ENCODE measurements around the gene VCPKMT. TPM values are rescaled to one million over a fixed set of nuclear protein-coding genes. Genes with fewer than 3 reads are reported as not detected.

VCPKMT gene
- polyA plus RNA-seq, 1 donor (not counting 4 experiments of a cell fraction or from before 2014, with no cell fraction given): 9.4 TPM

DNA sequence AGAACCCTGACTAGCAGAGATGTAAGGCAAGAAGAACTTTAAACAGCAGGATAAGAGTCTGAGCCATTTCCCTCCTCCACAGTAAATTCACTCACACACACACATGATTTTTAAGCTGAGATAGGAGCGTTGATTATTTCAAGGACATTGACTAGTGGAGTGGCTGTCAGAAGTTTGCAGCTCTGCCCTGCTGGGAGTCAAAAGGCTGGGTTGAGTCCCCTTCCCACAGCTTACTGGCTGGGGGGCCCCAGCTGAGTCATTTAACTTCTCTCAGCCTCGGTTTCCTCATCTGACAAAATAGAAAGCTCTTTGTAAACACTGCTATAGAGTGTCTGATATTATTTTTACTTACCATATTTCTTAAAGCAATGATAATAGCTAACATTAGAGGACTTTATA lies 28.3 kb downstream of the VCPKMT start:
- Histone ChIP-seq H3K4me1 (ENCODE audit: control insufficient read depth, extremely low read depth, insufficient read depth, low read length) (peaks cover 6% of the 10 kb centered on the region), H3K9ac (ENCODE audit: control insufficient read depth, extremely low read depth, insufficient read depth, low read length) (no peak overlapping the region), H3K4me2 (ENCODE audit: control insufficient read depth, extremely low read depth, insufficient read depth, low read depth, low read length) (no peak overlapping the region), H3K27me3 (ENCODE audit: control insufficient read depth, extremely low read depth, insufficient read depth, low read length) (no peaks in the 10 kb centered on the region), H3K9me3 (ENCODE audit: control insufficient read depth, low read depth, low read length) (no peaks in the 10 kb centered on the region), H4K20me1 (ENCODE audit: control insufficient read depth, extremely low read depth, insufficient read depth, low read length) (no peaks in the 10 kb centered on the region), H3K4me3 (ENCODE audit: control insufficient read depth in 2 of 3, extremely low read depth in 1 of 3, insufficient read depth in 2 of 3, low read depth in 1 of 3, low read length in 3 of 3) (no peak overlapping the region), H3K27ac (ENCODE audit: control insufficient read depth, insufficient read depth, low read length) (no peak overlapping the region), H2AFZ (ENCODE audit: control insufficient read depth, low read length) (no peak overlapping the region), H3K36me3 (ENCODE audit: control insufficient read depth in 2 of 2, extremely low read depth in 1 of 2, insufficient read depth in 2 of 2, low read length in 2 of 2) (peaks cover 0 to 3% of the 10 kb centered on the region in 2 experiments), H3K9me1 (ENCODE audit: control insufficient read depth, extremely low read depth, insufficient read depth, low read length) (no peaks in the 10 kb centered on the region), H3K79me2 (ENCODE audit: control insufficient read depth, insufficient read depth, low read length) (no peaks in the 10 kb centered on the region)
- TF ChIP-seq EZH2 (IDR thresholded peaks at IDR 0.05; ENCODE audit: low read length): no peak
- TF ChIP-seq, protein P1, sequence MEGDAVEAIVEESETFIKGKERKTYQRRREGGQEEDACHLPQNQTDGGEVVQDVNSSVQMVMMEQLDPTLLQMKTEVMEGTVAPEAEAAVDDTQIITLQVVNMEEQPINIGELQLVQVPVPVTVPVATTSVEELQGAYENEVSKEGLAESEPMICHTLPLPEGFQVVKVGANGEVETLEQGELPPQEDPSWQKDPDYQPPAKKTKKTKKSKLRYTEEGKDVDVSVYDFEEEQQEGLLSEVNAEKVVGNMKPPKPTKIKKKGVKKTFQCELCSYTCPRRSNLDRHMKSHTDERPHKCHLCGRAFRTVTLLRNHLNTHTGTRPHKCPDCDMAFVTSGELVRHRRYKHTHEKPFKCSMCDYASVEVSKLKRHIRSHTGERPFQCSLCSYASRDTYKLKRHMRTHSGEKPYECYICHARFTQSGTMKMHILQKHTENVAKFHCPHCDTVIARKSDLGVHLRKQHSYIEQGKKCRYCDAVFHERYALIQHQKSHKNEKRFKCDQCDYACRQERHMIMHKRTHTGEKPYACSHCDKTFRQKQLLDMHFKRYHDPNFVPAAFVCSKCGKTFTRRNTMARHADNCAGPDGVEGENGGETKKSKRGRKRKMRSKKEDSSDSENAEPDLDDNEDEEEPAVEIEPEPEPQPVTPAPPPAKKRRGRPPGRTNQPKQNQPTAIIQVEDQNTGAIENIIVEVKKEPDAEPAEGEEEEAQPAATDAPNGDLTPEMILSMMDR (optimal IDR thresholded peaks at IDR 0.05 in 1 of 3, IDR thresholded peaks at IDR 0.05 in 1 of 3, conservative IDR thresholded peaks at IDR 0.05 in 1 of 3; ENCODE audit: extremely low read depth in 1 of 3, insufficient read depth in 2 of 3, low read length in 3 of 3): no peak
- FAIRE-seq (no peak), DNase-seq (ENCODE audit: low read depth, low spot score) (no peak)
- dilution Hi-C loops (cut with MboI; ENCODE audit: extremely low pct_ligation_motif_present, low sequenced_read_pairs): no loop called here

DNA sequence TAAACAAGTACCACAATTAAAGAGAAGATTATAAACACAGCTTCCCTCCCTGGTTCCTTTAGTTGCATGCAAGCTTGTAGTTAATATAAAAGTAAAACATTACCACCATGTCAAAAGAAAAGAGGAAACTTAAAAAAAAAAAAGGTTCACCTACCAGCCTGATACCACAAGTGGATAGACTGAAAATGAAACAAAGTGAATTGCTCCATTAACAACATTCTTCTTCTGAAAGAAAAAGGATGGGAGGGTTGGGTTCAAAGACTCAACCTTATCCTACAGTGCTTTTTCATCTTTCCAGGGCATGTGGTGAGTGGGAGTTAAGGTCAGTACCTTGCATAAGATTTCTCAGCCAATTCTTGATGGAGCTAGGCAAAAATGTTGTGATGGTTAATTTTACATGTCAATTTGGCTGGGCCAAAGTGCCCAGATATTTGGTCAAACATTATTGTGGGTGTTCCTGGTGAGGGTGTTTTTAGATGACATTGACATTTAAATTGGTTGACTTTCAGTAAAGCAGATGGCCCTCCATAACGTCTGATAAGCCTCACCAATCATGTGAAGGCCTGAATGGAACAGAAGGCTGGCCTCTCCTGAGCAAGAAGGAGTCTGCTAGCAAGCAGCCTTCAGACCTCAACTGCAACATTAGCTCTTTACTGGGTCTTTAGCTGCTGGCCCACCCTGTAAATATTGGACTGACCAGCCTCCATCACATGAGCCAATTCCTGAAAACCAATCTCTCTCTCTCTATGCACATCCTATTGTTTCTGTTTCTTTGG lies 28.8 kb downstream of the VCPKMT start:
- no peak for FAIRE-seq
- Histone ChIP-seq H3K9me3 (ENCODE audit: control insufficient read depth, low read depth, low read length) (no peaks in the 10 kb centered on the region), H3K27me3 (ENCODE audit: control insufficient read depth, extremely low read depth, insufficient read depth, low read length) (no peaks in the 10 kb centered on the region), H3K4me1 (ENCODE audit: control insufficient read depth, extremely low read depth, insufficient read depth, low read length) (peaks cover 9% of the 10 kb centered on the region), H3K4me3 (ENCODE audit: control insufficient read depth in 2 of 3, extremely low read depth in 1 of 3, insufficient read depth in 2 of 3, low read depth in 1 of 3, low read length in 3 of 3) (no peak overlapping the region), H3K9ac (ENCODE audit: control insufficient read depth, extremely low read depth, insufficient read depth, low read length) (no peak overlapping the region), H2AFZ (ENCODE audit: control insufficient read depth, low read length) (no peak overlapping the region), H3K36me3 (ENCODE audit: control insufficient read depth in 2 of 2, extremely low read depth in 1 of 2, insufficient read depth in 2 of 2, low read length in 2 of 2) (peaks cover 0 to 3% of the 10 kb centered on the region in 2 experiments), H4K20me1 (ENCODE audit: control insufficient read depth, extremely low read depth, insufficient read depth, low read length) (no peaks in the 10 kb centered on the region), H3K79me2 (ENCODE audit: control insufficient read depth, insufficient read depth, low read length) (no peaks in the 10 kb centered on the region), H3K27ac (ENCODE audit: control insufficient read depth, insufficient read depth, low read length) (no peak overlapping the region), H3K9me1 (ENCODE audit: control insufficient read depth, extremely low read depth, insufficient read depth, low read length) (no peaks in the 10 kb centered on the region), H3K4me2 (ENCODE audit: control insufficient read depth, extremely low read depth, insufficient read depth, low read depth, low read length) (no peak overlapping the region)
- DNase-seq (ENCODE audit: low read depth, low spot score): no peak
- TF ChIP-seq, protein P1 (optimal IDR thresholded peaks at IDR 0.05 in 1 of 3, IDR thresholded peaks at IDR 0.05 in 1 of 3, conservative IDR thresholded peaks at IDR 0.05 in 1 of 3; ENCODE audit: extremely low read depth in 1 of 3, insufficient read depth in 2 of 3, low read length in 3 of 3): no peak
- TF ChIP-seq EZH2 (IDR thresholded peaks at IDR 0.05; ENCODE audit: low read length): no peak
- dilution Hi-C loops (cut with MboI; ENCODE audit: extremely low pct_ligation_motif_present, low sequenced_read_pairs): no loop called here
